ENCODE measurements around the gene HNRNPUL2. TPM values are rescaled to one million over a fixed set of nuclear protein-coding genes. Genes with fewer than 3 reads are reported as not detected.
A peak's percentile ranks its signal among the peaks of the same experiment; 100 is the strongest.

The HNRNPUL2 gene
- total and polyA plus RNA-seq, 2 donors (not counting 1 experiment from before 2014, with no cell fraction given) = 14.6 to 70.4 TPM

GRCh38 chr11:62727872-62728170 lies 564 bp upstream of the HNRNPUL2 start:
- peaks cover 50% of the 10 kb centered on the region for H3K4me1 Mint-ChIP-seq
- H3K4me3 Mint-ChIP-seq = peak overlapping the region; percentile 95
- H3K27me3 ChIP-seq (replicated peaks in 1 of 4; ENCODE audit: control extremely low read depth in 1 of 4, control insufficient read depth in 3 of 4, insufficient read depth in 4 of 4, low read length in 3 of 4) = no peaks in the 10 kb centered on the region
- no peaks in the 10 kb centered on the region for H3K9me3 Mint-ChIP-seq (ENCODE audit: insufficient read depth)
- peaks cover 81% of the 10 kb centered on the region for H3K79me2 ChIP-seq (ENCODE audit: control insufficient read depth, insufficient read depth, low read length)
- no peaks in the 10 kb centered on the region for H3K9me3 ChIP-seq (ENCODE audit: control extremely low read depth in 1 of 3, control insufficient read depth in 2 of 3, insufficient read depth in 1 of 3, low read length in 2 of 3)
- peak overlapping the region; percentile 90 to 91 for H3K27ac ChIP-seq (ENCODE audit: low read length in 2 of 2)
- ChIA-PET CTCF (interaction anchor here (0.7 to 5.5 kb wide), 13 partner anchors 19 to 333 kb away, joined by 3 to 34 read pairs (median 4); partner anchors contain the start of genes B3GAT3, BSCL2, SLC3A2 and TMEM179B), POLR2A (interaction anchor here (0.5 to 4.9 kb wide), 23 partner anchors 14 to 154 kb away, joined by 3 to 75 read pairs (median 6); partner anchors contain the start of genes BSCL2, C11orf98, CSKMT and EEF1G)
- WGBS (ENCODE audit: insufficient coverage) = 0% methylated on average over 20 of the region's 20 CpGs
- H3K27me3 Mint-ChIP-seq = no peaks in the 10 kb centered on the region
- no peak for TF ChIP-seq EZH2 (IDR thresholded peaks at IDR 0.05; ENCODE audit: borderline replicate concordance, insufficient read depth, low read depth, low read length, poor library complexity, severe bottlenecking)
- no peak for TF ChIP-seq CTCF (IDR thresholded peaks at IDR 0.05)
- peak; percentile 97 for DNase-seq
- peak overlapping the region; percentile 96 to 100 (median 99) for H3K4me3 ChIP-seq (ENCODE audit: control extremely low read depth in 1 of 5, extremely low read depth in 1 of 5, insufficient read depth in 1 of 5, low read depth in 2 of 5, low read length in 4 of 5)
- peaks cover 48% of the 10 kb centered on the region for H4K20me1 ChIP-seq (ENCODE audit: control insufficient read depth, insufficient read depth, low read length, poor library complexity, severe bottlenecking)
- intact Hi-C loops (cut with micrococcal nuclease) = loop anchor here (1.0 to 2.0 kb wide), 15 partner anchors 19 to 153 kb away; partner anchors contain the start of genes EML3, INTS5, POLR2G and ROM1
- peak; percentile 54 for ATAC-seq (ENCODE audit: low read depth)
- H2AFZ ChIP-seq (ENCODE audit: insufficient read depth, low read depth, low read length, poor library complexity, severe bottlenecking) = peak overlapping the region; percentile 91
- peak overlapping the region; percentile 93 for H3K9ac ChIP-seq (ENCODE audit: low read length)
- H3K36me3 ChIP-seq (replicated peaks in 1 of 2; ENCODE audit: control extremely low read depth in 1 of 2, control insufficient read depth in 1 of 2, extremely low read depth in 1 of 2, insufficient read depth in 2 of 2, low read length in 1 of 2) = peaks cover under 1 to 19% of the 10 kb centered on the region in 2 experiments
- H3K27ac Mint-ChIP-seq = peak overlapping the region; percentile 99
- H3K4me2 ChIP-seq (replicated peaks; ENCODE audit: low read depth, low read length, poor library complexity, severe bottlenecking) = peak overlapping the region; percentile 91
- H3K4me1 ChIP-seq (ENCODE audit: control insufficient read depth in 2 of 2, insufficient read depth in 2 of 2, low read length in 2 of 2) = peaks cover 37 to 41% of the 10 kb centered on the region in 2 donors

GRCh38 chr11:62726915-62727164 lies 417 bp downstream of the HNRNPUL2 start:
- Histone ChIP-seq H3K36me3 (replicated peaks in 1 of 2; ENCODE audit: control extremely low read depth in 1 of 2, control insufficient read depth in 1 of 2, extremely low read depth in 1 of 2, insufficient read depth in 2 of 2, low read length in 1 of 2) (peaks cover 3 to 29% of the 10 kb centered on the region in 2 experiments), H3K4me3 (ENCODE audit: control extremely low read depth in 1 of 5, extremely low read depth in 1 of 5, insufficient read depth in 1 of 5, low read depth in 2 of 5, low read length in 4 of 5) (peak overlapping the region; percentile 94 to 100 (median 99)), H3K9ac (ENCODE audit: low read length) (peak overlapping the region; percentile 93), H2AFZ (ENCODE audit: insufficient read depth, low read depth, low read length, poor library complexity, severe bottlenecking) (peak overlapping the region; percentile 91), H3K4me2 (replicated peaks; ENCODE audit: low read depth, low read length, poor library complexity, severe bottlenecking) (peak overlapping the region; percentile 91), H3K79me2 (ENCODE audit: control insufficient read depth, insufficient read depth, low read length) (peaks cover 81% of the 10 kb centered on the region), H3K4me1 (ENCODE audit: control insufficient read depth in 2 of 2, insufficient read depth in 2 of 2, low read length in 2 of 2) (peaks cover 37 to 41% of the 10 kb centered on the region in 2 donors), H3K27ac (ENCODE audit: low read length in 2 of 2) (peak overlapping the region; percentile 40 to 90), H3K27me3 (replicated peaks in 1 of 4; ENCODE audit: control extremely low read depth in 1 of 4, control insufficient read depth in 3 of 4, insufficient read depth in 4 of 4, low read length in 3 of 4) (no peaks in the 10 kb centered on the region), H4K20me1 (ENCODE audit: control insufficient read depth, insufficient read depth, low read length, poor library complexity, severe bottlenecking) (peaks cover 58% of the 10 kb centered on the region), H3K9me3 (ENCODE audit: control extremely low read depth in 1 of 3, control insufficient read depth in 2 of 3, insufficient read depth in 1 of 3, low read length in 2 of 3) (no peaks in the 10 kb centered on the region)
- ChIA-PET CTCF (interaction anchor here (0.6 to 5.5 kb wide), 10 partner anchors 18 to 197 kb away, joined by 3 to 34 read pairs (median 4); partner anchors contain the start of genes BSCL2, SLC3A2, TMEM179B and ZBTB3), POLR2A (interaction anchor here (0.8 to 4.9 kb wide), 21 partner anchors 13 to 154 kb away, joined by 3 to 75 read pairs (median 8); partner anchors contain the start of genes BSCL2, C11orf98, CSKMT and GNG3)
- 1% methylated on average over 37 of the region's 37 CpGs for WGBS (ENCODE audit: insufficient coverage)
- TF ChIP-seq EZH2 (IDR thresholded peaks at IDR 0.05; ENCODE audit: borderline replicate concordance, insufficient read depth, low read depth, low read length, poor library complexity, severe bottlenecking) = no peak
- TF ChIP-seq CTCF (IDR thresholded peaks at IDR 0.05) = no peak
- no peaks in the 10 kb centered on the region for H3K9me3 Mint-ChIP-seq (ENCODE audit: insufficient read depth)
- peak overlapping the region; percentile 99 for H3K27ac Mint-ChIP-seq
- H3K4me3 Mint-ChIP-seq = peak overlapping the region; percentile 95
- ATAC-seq (ENCODE audit: low read depth) (no peak), DNase-seq (no peak)
- H3K27me3 Mint-ChIP-seq = no peaks in the 10 kb centered on the region
- H3K4me1 Mint-ChIP-seq = peaks cover 55% of the 10 kb centered on the region
- intact Hi-C loops (cut with micrococcal nuclease) = loop anchor here (1.0 to 2.0 kb wide), 11 partner anchors 18 to 154 kb away; partner anchors contain the start of genes EML3, ROM1, SLC3A2 and STX5

Measured in B cell (primary cell).